ENCODE data around the gene SETD9.

SETD9 gene

GRCh38 chr5:56941981-56942380, 32.6 kb downstream of the SETD9 start:
- TF ChIP-seq TAF1 (IDR thresholded peaks at IDR 0.05; ENCODE audit: borderline replicate concordance, low read depth, low read length) (no peak), POLR2AphosphoS5 (IDR thresholded peaks at IDR 0.05; ENCODE audit: low read depth, low read length) (no peak), POLR2A (IDR thresholded peaks at IDR 0.05; ENCODE audit: low read depth, low read length) (no peak)
- no peak for DNase-seq (ENCODE audit: insufficient read length)
- no peak for FAIRE-seq

- no peak for FAIRE-seq
- DNase-seq (ENCODE audit: insufficient read length), result no peak
- TF ChIP-seq POLR2AphosphoS5 (IDR thresholded peaks at IDR 0.05; ENCODE audit: low read depth, low read length) (no peak), TAF1 (IDR thresholded peaks at IDR 0.05; ENCODE audit: borderline replicate concordance, low read depth, low read length) (no peak), POLR2A (IDR thresholded peaks at IDR 0.05; ENCODE audit: low read depth, low read length) (no peak)
Measured at GRCh38 chr5:56947052-56947451, 37.7 kb downstream of the SETD9 start.

- DNase-seq (ENCODE audit: insufficient read length) (peak; percentile 41), FAIRE-seq (peak; percentile 94)
- TF ChIP-seq POLR2A (IDR thresholded peaks at IDR 0.05; ENCODE audit: low read depth, low read length) (no peak), POLR2AphosphoS5 (IDR thresholded peaks at IDR 0.05; ENCODE audit: low read depth, low read length) (no peak), TAF1 (IDR thresholded peaks at IDR 0.05; ENCODE audit: borderline replicate concordance, low read depth, low read length) (no peak)
Measured at GRCh38 chr5:56950626-56951125, 41.3 kb downstream of the SETD9 start.

GRCh38 chr5:56951126-56951945, 41.9 kb downstream of the SETD9 start:
- no peak for TF ChIP-seq POLR2AphosphoS5 (IDR thresholded peaks at IDR 0.05; ENCODE audit: low read depth, low read length)
- no peak for TF ChIP-seq POLR2A (IDR thresholded peaks at IDR 0.05; ENCODE audit: low read depth, low read length)
- TF ChIP-seq TAF1 (IDR thresholded peaks at IDR 0.05; ENCODE audit: borderline replicate concordance, low read depth, low read length), result no peak
- DNase-seq (ENCODE audit: insufficient read length) (peak; percentile 34), FAIRE-seq (no peak)

- TF ChIP-seq POLR2AphosphoS5 (IDR thresholded peaks at IDR 0.05; ENCODE audit: low read depth, low read length) (no peak; the same call in 1 of the 2 replicates), POLR2A (IDR thresholded peaks at IDR 0.05; ENCODE audit: low read depth, low read length) (peak; percentile 79), TAF1 (IDR thresholded peaks at IDR 0.05; ENCODE audit: borderline replicate concordance, low read depth, low read length) (peak; percentile 65; the same call in 1 of the 2 replicates)
- DNase-seq (ENCODE audit: insufficient read length) (peak; percentile 88), FAIRE-seq (peak; percentile 87)
Measured at GRCh38 chr5:56951946-56952691, 42.7 kb downstream of the SETD9 start, which contains the start of gene MIER3. Gene MIER3 (minus strand): TSS chr5:56952123. CDS start chr5:56952102, 21 bp downstream.

GRCh38 chr5:56954262-56954661, 44.9 kb downstream of the SETD9 start:
- TF ChIP-seq POLR2A (IDR thresholded peaks at IDR 0.05; ENCODE audit: low read depth, low read length) (no peak), TAF1 (IDR thresholded peaks at IDR 0.05; ENCODE audit: borderline replicate concordance, low read depth, low read length) (no peak), POLR2AphosphoS5 (IDR thresholded peaks at IDR 0.05; ENCODE audit: low read depth, low read length) (no peak)
- FAIRE-seq, result no peak

GRCh38 chr5:56958595-56958994, 49.2 kb downstream of the SETD9 start:
- DNase-seq (ENCODE audit: insufficient read length), result no peak

More at GRCh38 chr5:56954262-56954661, 44.9 kb downstream of the SETD9 start:
- DNase-seq (ENCODE audit: insufficient read length), result no peak

GRCh38 chr5:56959326-56959725, 49.9 kb downstream of the SETD9 start:
- TF ChIP-seq TAF1 (IDR thresholded peaks at IDR 0.05; ENCODE audit: borderline replicate concordance, low read depth, low read length) (no peak), POLR2AphosphoS5 (IDR thresholded peaks at IDR 0.05; ENCODE audit: low read depth, low read length) (no peak), POLR2A (IDR thresholded peaks at IDR 0.05; ENCODE audit: low read depth, low read length) (no peak)
- FAIRE-seq (no peak), DNase-seq (ENCODE audit: insufficient read length) (no peak)

More at GRCh38 chr5:56958595-56958994, 49.2 kb downstream of the SETD9 start:
- TF ChIP-seq POLR2AphosphoS5 (IDR thresholded peaks at IDR 0.05; ENCODE audit: low read depth, low read length) (no peak), TAF1 (IDR thresholded peaks at IDR 0.05; ENCODE audit: borderline replicate concordance, low read depth, low read length) (no peak), POLR2A (IDR thresholded peaks at IDR 0.05; ENCODE audit: low read depth, low read length) (no peak)
- no peak for FAIRE-seq

- DNase-seq (ENCODE audit: insufficient read length), result no peak
- TF ChIP-seq TAF1 (IDR thresholded peaks at IDR 0.05; ENCODE audit: borderline replicate concordance, low read depth, low read length) (no peak), POLR2AphosphoS5 (IDR thresholded peaks at IDR 0.05; ENCODE audit: low read depth, low read length) (no peak), POLR2A (IDR thresholded peaks at IDR 0.05; ENCODE audit: low read depth, low read length) (no peak)
- no peak for FAIRE-seq
Measured at GRCh38 chr5:56961746-56962145, 52.4 kb downstream of the SETD9 start.

GRCh38 chr5:56962286-56962685, 52.9 kb downstream of the SETD9 start:
- DNase-seq (ENCODE audit: insufficient read length) (no peak), FAIRE-seq (no peak)
- TF ChIP-seq TAF1 (IDR thresholded peaks at IDR 0.05; ENCODE audit: borderline replicate concordance, low read depth, low read length), result no peak
- TF ChIP-seq POLR2AphosphoS5 (IDR thresholded peaks at IDR 0.05; ENCODE audit: low read depth, low read length), result no peak
- no peak for TF ChIP-seq POLR2A (IDR thresholded peaks at IDR 0.05; ENCODE audit: low read depth, low read length)

- TF ChIP-seq TAF1 (IDR thresholded peaks at IDR 0.05; ENCODE audit: borderline replicate concordance, low read depth, low read length) (no peak), POLR2A (IDR thresholded peaks at IDR 0.05; ENCODE audit: low read depth, low read length) (no peak), POLR2AphosphoS5 (IDR thresholded peaks at IDR 0.05; ENCODE audit: low read depth, low read length) (no peak)
- no peak for DNase-seq (ENCODE audit: insufficient read length)
- FAIRE-seq, result no peak
Measured at GRCh38 chr5:56963246-56963645, 53.9 kb downstream of the SETD9 start.
